GM06990 (cell line): ENCODE data around the gene HDAC10.

Experiments used
- DNase-seq: peaks from one replicate; pipeline ENCODE4 v3.0.0-alpha.2; 2011; ENCODE audit not compliant: insufficient read length; ENCODE audit errors: extremely low read depth
- H3K27me3 ChIP-seq: replicated peaks from 2 replicates; pipeline ENCODE4 v1.6.0; 2011; ENCODE audit warnings: low read length; ENCODE audit not compliant: control insufficient read depth, insufficient read depth
- H3K36me3 ChIP-seq: 2 replicates; pipeline ENCODE4 v1.5.1; 2011; ENCODE audit warnings: low read length; ENCODE audit not compliant: control insufficient read depth, insufficient read depth
- H3K4me3 ChIP-seq: replicated peaks from 2 replicates; pipeline ENCODE4 v1.5.1; 2011; ENCODE audit warnings: low read depth, mild to moderate bottlenecking, control low read depth, low read length
- CTCF ChIP-seq: IDR thresholded peaks from 2 replicates; pipeline ENCODE4 v1.5.1; 2011; ENCODE audit warnings: low read length, control low read depth, mild to moderate bottlenecking, inconsistent platforms; ENCODE audit not compliant: insufficient read depth, poor library complexity, severe bottlenecking

Gene HDAC10

GRCh38 chr22:50285568-50286229, 34.6 kb upstream of the HDAC10 start:
- TF ChIP-seq CTCF, result no peak
- DNase-seq, result no peak
- H3K27me3 ChIP-seq, result no peaks in the 10 kb centered on the region
- no peak overlapping the region for H3K4me3 ChIP-seq
- H3K36me3 ChIP-seq, result peaks cover 68% of the 10 kb centered on the region

GRCh38 chr22:50284479-50284878, 33.4 kb upstream of the HDAC10 start:
- TF ChIP-seq CTCF, result no peak
- Histone ChIP-seq H3K36me3 (peaks cover 64% of the 10 kb centered on the region), H3K4me3 (no peak overlapping the region), H3K27me3 (no peaks in the 10 kb centered on the region)
- DNase-seq, result no peak

- DNase-seq, result no peak
- peaks cover 60% of the 10 kb centered on the region for H3K36me3 ChIP-seq
- H3K4me3 ChIP-seq, result no peak overlapping the region
- no peaks in the 10 kb centered on the region for H3K27me3 ChIP-seq
- no peak for TF ChIP-seq CTCF
Observed at GRCh38 chr22:50283821-50284220, 32.8 kb upstream of the HDAC10 start.

GRCh38 chr22:50282361-50283155, 31.5 kb upstream of the HDAC10 start:
- DNase-seq, result no peak

GRCh38 chr22:50281957-50282356, 30.9 kb upstream of the HDAC10 start:
- no peak for TF ChIP-seq CTCF

More at GRCh38 chr22:50282361-50283155, 31.5 kb upstream of the HDAC10 start:
- TF ChIP-seq CTCF, result no peak
- no peaks in the 10 kb centered on the region for H3K27me3 ChIP-seq
- H3K36me3 ChIP-seq, result peaks cover 61% of the 10 kb centered on the region
- H3K4me3 ChIP-seq, result no peak overlapping the region

More at GRCh38 chr22:50281957-50282356, 30.9 kb upstream of the HDAC10 start:
- no peak overlapping the region for H3K4me3 ChIP-seq
- H3K36me3 ChIP-seq, result peaks cover 58% of the 10 kb centered on the region
- H3K27me3 ChIP-seq, result no peaks in the 10 kb centered on the region
- no peak for DNase-seq
